ENCODE results near the gene EDN3.

GRCh38 chr20:59336540-59336939 is 36.1 kb downstream of the EDN3 start:
- no peak for TF ChIP-seq CTCF (IDR thresholded peaks at IDR 0.05; ENCODE audit: poor library complexity)
- TF ChIP-seq EZH2 (IDR thresholded peaks at IDR 0.05; ENCODE audit: borderline replicate concordance), result no peak
